HepG2 (cell line): ENCODE measurements around the gene XPO5. TPM values are rescaled to one million over a fixed set of nuclear protein-coding genes. Genes with fewer than 3 reads are reported as not detected.

ENCODE experiments used
- CHCHD3 ChIP-seq: sonication (generic); formaldehyde crosslinking; IDR thresholded peaks from 2 replicates; pipeline ENCODE4 v1.8.0; 2022; ENCODE audit warnings: mild to moderate bottlenecking, missing genetic modification reagents, moderate library complexity
- HMGXB4 ChIP-seq, 2 experiments: sonication (generic) in 1 of 2; formaldehyde crosslinking in 1 of 2; IDR thresholded peaks; 2 replicates each; pipeline versions ENCODE4 v1.4.0 to v1.6.1; 2018 to 2020; ENCODE audit warnings: missing genetic modification reagents in 2 of 2, borderline replicate concordance in 1 of 2, low read depth in 1 of 2, mild to moderate bottlenecking in 1 of 2, missing biosample characterization in 1 of 2
- HNRNPH1 ChIP-seq: fragments of 200-400 bp; formaldehyde crosslinking; optimal IDR thresholded peaks from 2 replicates; pipeline ENCODE3; 2017; ENCODE audit warnings: mild to moderate bottlenecking, low read depth, low read length
- NCOA2 ChIP-seq: sonication (generic); formaldehyde crosslinking; IDR thresholded peaks from 2 replicates; pipeline ENCODE4 v1.8.0; 2022; ENCODE audit warnings: inconsistent platforms
- NFKBIZ ChIP-seq: IDR thresholded peaks from 2 replicates; pipeline ENCODE4 v1.6.1; 2018; ENCODE audit warnings: missing genetic modification reagents, missing compliant biosample characterization
- RXRA ChIP-seq: sonication (generic); formaldehyde crosslinking; IDR thresholded peaks from 2 replicates; pipeline ENCODE4 v1.5.1; 2020; ENCODE audit warnings: missing genetic modification reagents
- ZBTB40 ChIP-seq, 2 experiments: fragments of 450-650 bp in 1 of 2; sonication (generic) in 1 of 2; formaldehyde crosslinking in 1 of 2; IDR thresholded peaks; 2 replicates each; pipeline versions ENCODE4 v1.6.1 to v1.8.0; 2016 to 2022; ENCODE audit warnings: antibody characterized with exemption in 1 of 2, mild to moderate bottlenecking in 1 of 2, missing genetic modification reagents in 1 of 2
- ZNF335 ChIP-seq: sonication (generic); formaldehyde crosslinking; IDR thresholded peaks from 2 replicates; pipeline ENCODE4 v1.4.0; 2020; ENCODE audit warnings: missing genetic modification reagents
- ZNF670 ChIP-seq: sonication (generic); formaldehyde crosslinking; IDR thresholded peaks from 2 replicates; pipeline ENCODE4 v1.8.0; 2022; ENCODE audit warnings: mild to moderate bottlenecking, missing genetic modification reagents, borderline replicate concordance
- ZNF678 ChIP-seq: sonication (generic); formaldehyde crosslinking; IDR thresholded peaks from 2 replicates; pipeline ENCODE4 v1.4.0; 2020; ENCODE audit warnings: mild to moderate bottlenecking, missing genetic modification reagents
- polyA plus RNA-seq, 8 experiments: library from polyadenylated mRNA; depleted of rRNA in 3 of 8; stranded (reverse) in 7 of 8; unstranded in 1 of 8; fragments of >200 nt; fragmentation: Illumina TruSeq in 4 of 8; extraction: Trizol in 4 of 8; gene quantifications; 2 replicates each; pipeline versions ENCODE4 v1.2.1 to v1.2.3, GENCODE V29; 2011 to 2016; ENCODE audit warnings: low read depth in 4 of 8, missing spikeins in 1 of 8, mixed read lengths in 1 of 8; ENCODE audit not compliant: insufficient read depth in 1 of 8
- total RNA-seq, 5 experiments: library from RNA; depleted of rRNA; stranded (reverse); fragments of >200 nt; fragmentation: Illumina TruSeq; extraction: Trizol; gene quantifications; 2 replicates each; pipeline ENCODE4 v1.2.3, GENCODE V29; 2016; ENCODE audit warnings: low read depth in 1 of 5
- TF ChIP-seq, protein P1 (sequence below): sonication (generic); formaldehyde crosslinking; IDR thresholded peaks from 2 replicates; pipeline ENCODE4 v1.9.0; 2021; ENCODE audit warnings: missing genetic modification reagents, mild to moderate bottlenecking, borderline replicate concordance
- TF ChIP-seq, protein P2 (sequence below): sonication (generic); formaldehyde crosslinking; IDR thresholded peaks from 2 replicates; pipeline ENCODE4 v1.8.1; 2022; ENCODE audit warnings: low read depth, mild to moderate bottlenecking, missing genetic modification reagents

Gene XPO5
- total and polyA plus RNA-seq, 2 of the 13 experiments (the other 11 are each of a cell fraction or from before 2014, with no cell fraction given), result 52.2 to 68.0 TPM

GRCh38 chr6:43575772-43576551 is at the start of gene XPO5, which contains the start of gene POLH (continued):
- TF ChIP-seq HMGXB4 (CRISPR knock-in tag; IDR thresholded peaks at IDR 0.05; ENCODE audit: borderline replicate concordance in 1 of 2, low read depth in 1 of 2) (peak; percentile 93), NFKBIZ (CRISPR knock-in tag) (peak; percentile 62; the same call in 1 of the 2 replicates), ZNF670 (CRISPR knock-in tag) (peak; percentile 40; the same call in 1 of the 2 replicates), ZBTB40 (IDR thresholded peaks at IDR 0.05) (no peak), ZBTB40 (CRISPR knock-in tag; IDR thresholded peaks at IDR 0.05) (peak; percentile 75), CHCHD3 (peak; percentile 94; the same call in 1 of the 2 replicates), NCOA2 (CRISPR knock-in tag) (peak; percentile 38), ZNF678 (peak; percentile 69; the same call in 1 of the 2 replicates), RXRA (CRISPR knock-in tag) (peak; percentile 73), ZNF335 (CRISPR knock-in tag) (peak; percentile 88), HNRNPH1 (no peak)
- TF ChIP-seq, protein P1, sequence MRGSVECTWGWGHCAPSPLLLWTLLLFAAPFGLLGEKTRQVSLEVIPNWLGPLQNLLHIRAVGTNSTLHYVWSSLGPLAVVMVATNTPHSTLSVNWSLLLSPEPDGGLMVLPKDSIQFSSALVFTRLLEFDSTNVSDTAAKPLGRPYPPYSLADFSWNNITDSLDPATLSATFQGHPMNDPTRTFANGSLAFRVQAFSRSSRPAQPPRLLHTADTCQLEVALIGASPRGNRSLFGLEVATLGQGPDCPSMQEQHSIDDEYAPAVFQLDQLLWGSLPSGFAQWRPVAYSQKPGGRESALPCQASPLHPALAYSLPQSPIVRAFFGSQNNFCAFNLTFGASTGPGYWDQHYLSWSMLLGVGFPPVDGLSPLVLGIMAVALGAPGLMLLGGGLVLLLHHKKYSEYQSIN (CRISPR knock-in tag), result peak; percentile 77
- TF ChIP-seq, protein P2, sequence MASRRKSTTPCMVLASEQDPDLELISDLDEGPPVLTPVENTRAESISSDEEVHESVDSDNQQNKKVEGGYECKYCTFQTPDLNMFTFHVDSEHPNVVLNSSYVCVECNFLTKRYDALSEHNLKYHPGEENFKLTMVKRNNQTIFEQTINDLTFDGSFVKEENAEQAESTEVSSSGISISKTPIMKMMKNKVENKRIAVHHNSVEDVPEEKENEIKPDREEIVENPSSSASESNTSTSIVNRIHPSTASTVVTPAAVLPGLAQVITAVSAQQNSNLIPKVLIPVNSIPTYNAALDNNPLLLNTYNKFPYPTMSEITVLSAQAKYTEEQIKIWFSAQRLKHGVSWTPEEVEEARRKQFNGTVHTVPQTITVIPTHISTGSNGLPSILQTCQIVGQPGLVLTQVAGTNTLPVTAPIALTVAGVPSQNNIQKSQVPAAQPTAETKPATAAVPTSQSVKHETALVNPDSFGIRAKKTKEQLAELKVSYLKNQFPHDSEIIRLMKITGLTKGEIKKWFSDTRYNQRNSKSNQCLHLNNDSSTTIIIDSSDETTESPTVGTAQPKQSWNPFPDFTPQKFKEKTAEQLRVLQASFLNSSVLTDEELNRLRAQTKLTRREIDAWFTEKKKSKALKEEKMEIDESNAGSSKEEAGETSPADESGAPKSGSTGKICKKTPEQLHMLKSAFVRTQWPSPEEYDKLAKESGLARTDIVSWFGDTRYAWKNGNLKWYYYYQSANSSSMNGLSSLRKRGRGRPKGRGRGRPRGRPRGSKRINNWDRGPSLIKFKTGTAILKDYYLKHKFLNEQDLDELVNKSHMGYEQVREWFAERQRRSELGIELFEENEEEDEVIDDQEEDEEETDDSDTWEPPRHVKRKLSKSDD (CRISPR knock-in tag), result 0 out of 2 replicates have a peak, but pooled peaks have one; percentile 22
